HK-2 (cell line): ENCODE measurements around the gene CALCOCO2.
"Not testable (repeated sequence)": the region's sequence is repeated elsewhere in the genome, so short reads cannot be mapped to it uniquely, and the experiment has no call there.

Experiments
- DNase-seq: peaks from one replicate; pipeline ENCODE4 v3.0.0-alpha.2; 2018; ENCODE audit not compliant: unreplicated experiment

The CALCOCO2 gene

GRCh38 chr17:48820936-48821335 lies 9.9 kb upstream of the CALCOCO2 start:
- DNase-seq, result not testable (repeated sequence)

GRCh38 chr17:48825446-48826381 lies 5.1 kb upstream of the CALCOCO2 start:
- DNase-seq, result no peak

- DNase-seq, result no peak
Measured at GRCh38 chr17:48831549-48831883, 681 bp downstream of the CALCOCO2 start.

GRCh38 chr17:48834973-48835372 lies 4.1 kb downstream of the CALCOCO2 start:
- DNase-seq, result no peak

GRCh38 chr17:48835971-48836370 lies 5.1 kb downstream of the CALCOCO2 start:
- no peak for DNase-seq

- DNase-seq, result not testable (repeated sequence)
Measured at GRCh38 chr17:48837458-48837857, 6.6 kb downstream of the CALCOCO2 start.

- DNase-seq, result no peak
Measured at GRCh38 chr17:48840441-48840840, 9.6 kb downstream of the CALCOCO2 start.

GRCh38 chr17:48841395-48841831 lies 10.6 kb downstream of the CALCOCO2 start:
- no peak for DNase-seq

- DNase-seq, result no peak
Measured at GRCh38 chr17:48842746-48843145, 11.9 kb downstream of the CALCOCO2 start.

- no peak for DNase-seq
Measured at GRCh38 chr17:48843187-48843900, 12.5 kb downstream of the CALCOCO2 start.

- DNase-seq, result no peak
Measured at GRCh38 chr17:48850792-48851323, 20.0 kb downstream of the CALCOCO2 start.

- no peak for DNase-seq
Measured at GRCh38 chr17:48854774-48855476, 24.1 kb downstream of the CALCOCO2 start.

- DNase-seq, result no peak
Measured at GRCh38 chr17:48856122-48856821, 25.4 kb downstream of the CALCOCO2 start.

- DNase-seq, result no peak
Measured at GRCh38 chr17:48860034-48860433, 29.2 kb downstream of the CALCOCO2 start.

- DNase-seq, result no peak
Measured at GRCh38 chr17:48860456-48860855, 29.6 kb downstream of the CALCOCO2 start.

GRCh38 chr17:48868916-48869500 lies 38.2 kb downstream of the CALCOCO2 start:
- no peak for DNase-seq

- no peak for DNase-seq
Measured at GRCh38 chr17:48869821-48870318, 39.0 kb downstream of the CALCOCO2 start.

GRCh38 chr17:48871035-48871550 lies 40.3 kb downstream of the CALCOCO2 start:
- no peak for DNase-seq

- DNase-seq, result no peak
Measured at GRCh38 chr17:48871551-48872351, 40.9 kb downstream of the CALCOCO2 start.

GRCh38 chr17:48872409-48872808 lies 41.6 kb downstream of the CALCOCO2 start:
- DNase-seq, result not testable (repeated sequence)
